ENCODE results near the gene CRMP1. TPM values are rescaled to one million over a fixed set of nuclear protein-coding genes. Genes with fewer than 3 reads are reported as not detected.

Gene CRMP1
- total and polyA plus RNA-seq, 2 of the 8 experiments (the other 6 are each of a cell fraction or from before 2014, with no cell fraction given): 120 to 131 TPM

GRCh38 chr4:5785806-5786680 is 106.8 kb downstream of the CRMP1 start (continued):
- TF ChIP-seq CBX5 (IDR thresholded peaks at IDR 0.05; ENCODE audit: low read depth, low read length) (no peak), SP4 (IDR thresholded peaks at IDR 0.05; ENCODE audit: low read length) (no peak), CHD2 (IDR thresholded peaks at IDR 0.05; ENCODE audit: low read length) (no peak), BRCA1 (IDR thresholded peaks at IDR 0.05; ENCODE audit: low read depth, low read length) (no peak), SUZ12 (IDR thresholded peaks at IDR 0.05; ENCODE audit: low read length) (no peak), EP300 (IDR thresholded peaks at IDR 0.05; ENCODE audit: borderline replicate concordance in 1 of 2, low read depth in 2 of 2, low read length in 2 of 2) (no peak)

Data from H1 (cell line).